ENCODE results near the gene EMP3. TPM values are rescaled to one million over a fixed set of nuclear protein-coding genes. Genes with fewer than 3 reads are reported as not detected.
A peak's percentile ranks its signal among the peaks of the same experiment; 100 is the strongest.

Gene EMP3
- total RNA-seq, 2 experiments from 2014 or later, result 189 to 191 TPM

DNA sequence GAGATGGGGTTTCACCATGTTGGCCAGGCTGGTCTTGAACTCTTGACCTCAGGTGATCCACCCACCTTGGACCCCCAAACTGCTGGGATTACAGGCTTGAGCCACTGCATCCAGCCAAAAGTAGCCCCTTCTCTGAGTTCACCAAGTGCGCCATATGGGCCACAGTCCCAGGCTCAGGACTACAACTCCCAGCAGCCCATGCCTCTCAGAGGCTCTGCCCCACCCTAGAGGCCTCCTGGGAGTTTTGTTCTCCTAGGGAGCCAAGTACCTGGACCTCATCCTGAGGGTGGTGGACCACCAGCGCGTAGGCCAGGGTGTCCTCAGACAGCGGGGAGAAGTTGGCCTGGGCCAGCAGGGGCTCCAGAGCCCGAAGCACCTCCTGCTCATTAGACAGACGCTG is 19.5 kb downstream of the EMP3 start:
- Mint-ChIP-seq H3K27ac (no peak overlapping the region), H3K27me3 (no peaks in the 10 kb centered on the region), H3K4me1 (ENCODE audit: low read depth) (no peaks in the 10 kb centered on the region), H3K9me3 (no peaks in the 10 kb centered on the region), H3K36me3 (ENCODE audit: low read depth) (no peaks in the 10 kb centered on the region), H3K4me3 (no peak overlapping the region)
- ChIA-PET POLR2A (no interaction called here), CTCF (interaction anchor here (0.9 kb wide), 1 partner anchor 47 kb away, joined by 4 read pairs; the partner anchor contains the start of gene KDELR1)
- TF ChIP-seq, protein P1, sequence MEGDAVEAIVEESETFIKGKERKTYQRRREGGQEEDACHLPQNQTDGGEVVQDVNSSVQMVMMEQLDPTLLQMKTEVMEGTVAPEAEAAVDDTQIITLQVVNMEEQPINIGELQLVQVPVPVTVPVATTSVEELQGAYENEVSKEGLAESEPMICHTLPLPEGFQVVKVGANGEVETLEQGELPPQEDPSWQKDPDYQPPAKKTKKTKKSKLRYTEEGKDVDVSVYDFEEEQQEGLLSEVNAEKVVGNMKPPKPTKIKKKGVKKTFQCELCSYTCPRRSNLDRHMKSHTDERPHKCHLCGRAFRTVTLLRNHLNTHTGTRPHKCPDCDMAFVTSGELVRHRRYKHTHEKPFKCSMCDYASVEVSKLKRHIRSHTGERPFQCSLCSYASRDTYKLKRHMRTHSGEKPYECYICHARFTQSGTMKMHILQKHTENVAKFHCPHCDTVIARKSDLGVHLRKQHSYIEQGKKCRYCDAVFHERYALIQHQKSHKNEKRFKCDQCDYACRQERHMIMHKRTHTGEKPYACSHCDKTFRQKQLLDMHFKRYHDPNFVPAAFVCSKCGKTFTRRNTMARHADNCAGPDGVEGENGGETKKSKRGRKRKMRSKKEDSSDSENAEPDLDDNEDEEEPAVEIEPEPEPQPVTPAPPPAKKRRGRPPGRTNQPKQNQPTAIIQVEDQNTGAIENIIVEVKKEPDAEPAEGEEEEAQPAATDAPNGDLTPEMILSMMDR (IDR thresholded peaks at IDR 0.05), result no peak
- no peak for DNase-seq
- intact Hi-C loops (cut with micrococcal nuclease), result no loop called here
- peak; percentile 37 for ATAC-seq

DNA sequence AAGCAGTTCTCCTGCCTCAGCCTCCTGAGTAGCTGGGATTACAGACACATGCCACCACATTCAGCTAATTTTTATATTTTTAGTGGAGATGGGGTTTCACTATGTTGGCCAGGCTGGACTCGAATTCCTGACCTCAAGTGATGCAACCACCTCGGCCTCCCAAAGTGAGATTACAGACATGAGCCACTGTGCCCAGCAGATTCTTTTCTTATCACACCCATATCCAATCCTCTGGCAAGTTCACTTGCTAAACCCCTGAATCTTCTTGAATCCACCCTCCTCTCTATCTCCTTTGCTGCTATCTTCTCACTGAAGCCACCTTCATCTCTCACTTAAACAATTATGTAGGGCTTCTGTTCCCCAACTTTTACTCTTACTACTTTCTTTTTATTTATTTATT is 20.8 kb downstream of the EMP3 start:
- DNase-seq (no peak), ATAC-seq (no peak)
- Mint-ChIP-seq H3K4me3 (no peak overlapping the region), H3K27me3 (no peaks in the 10 kb centered on the region), H3K27ac (no peak overlapping the region), H3K4me1 (ENCODE audit: low read depth) (peaks cover 3% of the 10 kb centered on the region), H3K9me3 (no peaks in the 10 kb centered on the region), H3K36me3 (ENCODE audit: low read depth) (peaks cover 1% of the 10 kb centered on the region)
- POLR2A ChIA-PET, result interaction anchor here (2.4 kb wide), 1 partner anchor 11 kb away, joined by 6 read pairs; no protein-coding TSS in a partner anchor
- TF ChIP-seq, protein P1 (IDR thresholded peaks at IDR 0.05), result no peak
- CTCF ChIA-PET, result interaction anchor here (0.7 kb wide), 1 partner anchor 13 kb away, joined by 3 read pairs; no protein-coding TSS in a partner anchor
- intact Hi-C loops (cut with micrococcal nuclease), result no loop called here

DNA sequence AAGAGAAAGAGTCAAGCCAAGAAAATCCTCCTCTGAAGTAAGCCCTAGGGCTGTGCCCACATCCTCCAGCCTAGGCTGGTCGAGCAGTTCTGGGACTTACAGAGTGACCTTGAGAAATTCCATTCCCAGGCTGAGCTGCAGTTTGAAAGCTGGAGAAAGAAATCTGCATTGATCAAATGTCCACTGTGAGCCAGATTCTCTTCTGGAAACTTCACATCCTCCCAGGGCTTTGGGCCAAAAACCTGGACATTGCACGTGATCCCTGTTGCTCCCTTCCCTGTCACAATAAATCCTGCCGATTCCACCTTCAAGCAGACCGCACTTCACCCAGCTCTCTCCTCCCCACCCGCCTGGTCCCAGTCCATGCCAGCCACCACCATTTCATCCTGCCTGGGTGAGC is 22.7 kb downstream of the EMP3 start:
- TF ChIP-seq, protein P1 (IDR thresholded peaks at IDR 0.05), result no peak
- ChIA-PET CTCF (no interaction called here), POLR2A (interaction anchor here (2.4 kb wide), 1 partner anchor 13 kb away, joined by 6 read pairs; no protein-coding TSS in a partner anchor)
- intact Hi-C loops (cut with micrococcal nuclease), result no loop called here
- Mint-ChIP-seq H3K4me3 (no peak overlapping the region), H3K27me3 (no peaks in the 10 kb centered on the region), H3K36me3 (ENCODE audit: low read depth) (peaks cover 1% of the 10 kb centered on the region), H3K4me1 (ENCODE audit: low read depth) (peaks cover 7% of the 10 kb centered on the region), H3K9me3 (no peaks in the 10 kb centered on the region), H3K27ac (no peak overlapping the region)
- ATAC-seq (no peak), DNase-seq (no peak)

DNA sequence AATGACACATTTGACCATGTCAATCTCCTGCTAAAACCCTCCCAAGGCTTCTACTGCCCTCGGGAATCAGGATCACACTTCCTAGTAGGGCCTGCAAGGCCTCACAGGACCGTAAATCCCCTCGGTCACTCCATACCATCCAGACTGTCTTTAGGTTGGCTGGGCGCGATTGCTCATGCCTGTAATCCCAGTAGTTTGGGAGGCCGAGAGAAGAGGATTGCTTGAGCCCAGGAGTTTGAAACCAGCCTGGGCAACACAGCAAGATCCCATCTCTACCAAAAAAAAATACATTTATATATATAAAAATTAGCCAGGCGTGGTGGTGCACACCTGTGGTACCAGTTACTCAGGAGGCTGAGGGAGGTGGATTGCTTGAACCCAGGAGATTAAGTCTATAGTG is 23.4 kb downstream of the EMP3 start:
- intact Hi-C loops (cut with micrococcal nuclease), result no loop called here
- no peaks in the 10 kb centered on the region for H3K9me3 Mint-ChIP-seq
- no peak overlapping the region for H3K27ac Mint-ChIP-seq
- DNase-seq (no peak), ATAC-seq (no peak)
- CTCF ChIA-PET, result no interaction called here
- no peak overlapping the region for H3K4me3 Mint-ChIP-seq
- no peaks in the 10 kb centered on the region for H3K27me3 Mint-ChIP-seq
- peaks cover 1% of the 10 kb centered on the region for H3K36me3 Mint-ChIP-seq (ENCODE audit: low read depth)
- H3K4me1 Mint-ChIP-seq (ENCODE audit: low read depth), result peaks cover 7% of the 10 kb centered on the region
- POLR2A ChIA-PET, result no interaction called here
- TF ChIP-seq, protein P1 (IDR thresholded peaks at IDR 0.05), result no peak

DNA sequence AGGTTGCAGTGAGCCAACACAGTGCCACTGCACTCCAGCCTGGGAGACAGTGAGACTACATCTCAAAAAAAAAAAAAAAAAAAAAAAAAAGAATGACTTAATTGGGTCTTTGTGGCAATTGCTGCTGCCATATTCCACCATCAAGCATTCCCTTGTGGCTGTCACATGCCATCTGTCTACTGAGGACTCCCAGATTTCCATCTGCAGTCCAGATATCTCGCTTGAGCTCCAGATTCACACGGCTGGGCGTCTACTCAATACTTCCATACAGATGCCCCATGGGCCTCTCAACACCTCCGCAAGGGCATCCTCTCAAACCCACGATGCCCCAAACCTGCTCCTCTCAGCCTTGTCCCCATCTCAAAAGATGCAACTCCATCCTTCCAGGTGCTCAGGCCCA is 25.5 kb downstream of the EMP3 start:
- intact Hi-C loops (cut with micrococcal nuclease), result no loop called here
- ChIA-PET POLR2A (interaction anchor here (1.0 to 1.4 kb wide), 2 partner anchors 10 to 90 kb away, joined by 3 read pairs; no protein-coding TSS in a partner anchor), CTCF (interaction anchor here (0.5 to 2.6 kb wide), 14 partner anchors 9 to 258 kb away, joined by 3 to 9 read pairs (median 4); partner anchors contain the start of genes GRIN2D, SYNGR4 and TMEM143)
- ATAC-seq (no peak), DNase-seq (no peak)
- no peak overlapping the region for H3K27ac Mint-ChIP-seq
- H3K4me1 Mint-ChIP-seq (ENCODE audit: low read depth), result peaks cover 7% of the 10 kb centered on the region
- no peaks in the 10 kb centered on the region for H3K9me3 Mint-ChIP-seq
- no peaks in the 10 kb centered on the region for H3K27me3 Mint-ChIP-seq
- TF ChIP-seq, protein P1 (IDR thresholded peaks at IDR 0.05), result no peak
- H3K36me3 Mint-ChIP-seq (ENCODE audit: low read depth), result peaks cover 1% of the 10 kb centered on the region
- H3K4me3 Mint-ChIP-seq, result no peak overlapping the region
